ENCODE results near the gene ATP6V0A1.
A peak's percentile ranks its signal among the peaks of the same experiment; 100 is the strongest.

ATP6V0A1 gene

DNA sequence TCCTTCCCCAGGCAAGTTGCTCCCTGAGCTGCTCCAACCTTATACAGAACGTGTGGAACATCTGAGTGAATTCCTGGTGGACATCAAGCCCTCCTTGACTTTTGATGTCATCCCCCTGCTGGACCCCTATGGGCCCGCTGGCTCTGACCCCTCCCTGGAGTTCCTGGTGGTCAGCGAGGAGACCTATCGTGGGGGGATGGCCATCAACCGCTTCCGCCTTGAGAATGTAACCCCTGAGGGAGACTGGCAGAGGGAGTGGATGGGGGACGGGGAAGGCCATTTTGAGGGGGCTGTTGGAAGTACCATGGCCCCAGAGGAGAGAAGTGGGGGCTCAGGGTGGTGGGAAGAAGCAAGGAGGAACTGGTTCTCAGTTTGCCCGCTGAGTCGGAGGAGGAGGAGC lies 105.3 kb downstream of the ATP6V0A1 start:
- DNase-seq: no peak

DNA sequence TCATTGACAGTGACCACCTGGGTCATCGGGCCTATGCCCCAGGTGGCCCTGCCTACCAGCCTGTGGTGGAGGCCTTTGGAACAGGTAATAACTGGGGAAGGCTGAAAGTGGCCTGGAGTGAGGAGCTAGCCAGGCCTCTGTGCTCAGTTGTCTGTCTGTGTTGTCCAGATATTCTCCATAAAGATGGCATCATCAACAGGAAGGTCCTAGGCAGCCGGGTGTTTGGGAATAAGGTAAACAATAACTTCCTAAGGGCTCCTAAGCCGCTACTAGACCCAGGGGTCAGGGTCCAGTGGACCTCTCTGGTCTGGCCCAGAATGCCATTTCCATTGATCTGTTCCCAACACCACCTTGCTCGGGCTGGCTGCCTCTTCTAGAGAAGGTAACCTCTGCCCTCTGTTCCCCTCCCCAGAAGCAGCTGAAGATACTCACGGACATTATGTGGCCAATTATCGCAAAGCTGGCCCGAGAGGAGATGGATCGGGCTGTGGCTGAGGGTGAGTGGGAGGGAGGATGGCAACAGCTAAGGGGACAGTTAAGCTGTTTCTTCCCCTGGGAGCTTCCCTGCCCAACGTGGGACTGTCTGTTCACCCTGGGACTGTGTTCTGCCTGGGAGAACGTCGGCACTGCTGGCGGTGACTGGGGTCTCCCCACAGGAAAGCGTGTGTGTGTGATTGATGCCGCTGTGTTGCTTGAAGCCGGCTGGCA lies 106.3 kb downstream of the ATP6V0A1 start:
- no peak for DNase-seq

DNA sequence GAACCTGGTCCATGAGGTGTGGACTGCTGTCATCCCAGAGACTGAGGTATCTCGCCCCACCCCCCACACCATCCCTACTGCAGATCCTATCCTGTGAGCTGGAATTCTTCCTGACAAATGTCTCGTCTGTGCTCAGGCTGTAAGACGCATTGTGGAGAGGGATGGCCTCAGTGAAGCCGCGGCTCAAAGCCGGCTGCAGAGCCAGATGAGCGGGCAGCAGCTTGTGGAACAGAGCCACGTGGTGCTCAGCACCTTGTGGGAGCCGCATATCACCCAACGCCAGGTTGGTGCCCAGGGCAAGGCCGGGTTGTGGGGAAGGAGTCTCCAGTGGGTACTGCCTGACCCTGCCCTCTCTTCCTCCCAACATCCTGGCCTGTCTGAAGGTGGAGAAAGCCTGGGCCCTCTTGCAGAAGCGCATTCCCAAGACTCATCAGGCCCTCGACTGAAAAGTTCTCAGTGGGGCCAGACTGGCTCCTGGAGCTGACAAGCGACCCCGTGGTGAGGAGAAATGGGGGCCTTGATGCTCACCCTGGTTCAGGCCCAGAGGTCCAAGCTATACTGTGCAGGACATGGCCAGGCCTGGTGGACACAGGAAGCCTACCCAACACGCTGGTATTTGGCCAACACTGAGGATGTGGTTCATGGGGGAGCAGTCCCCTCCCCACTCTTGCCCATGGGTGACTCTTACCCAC lies 107.0 kb downstream of the ATP6V0A1 start:
- DNase-seq: no peak

DNA sequence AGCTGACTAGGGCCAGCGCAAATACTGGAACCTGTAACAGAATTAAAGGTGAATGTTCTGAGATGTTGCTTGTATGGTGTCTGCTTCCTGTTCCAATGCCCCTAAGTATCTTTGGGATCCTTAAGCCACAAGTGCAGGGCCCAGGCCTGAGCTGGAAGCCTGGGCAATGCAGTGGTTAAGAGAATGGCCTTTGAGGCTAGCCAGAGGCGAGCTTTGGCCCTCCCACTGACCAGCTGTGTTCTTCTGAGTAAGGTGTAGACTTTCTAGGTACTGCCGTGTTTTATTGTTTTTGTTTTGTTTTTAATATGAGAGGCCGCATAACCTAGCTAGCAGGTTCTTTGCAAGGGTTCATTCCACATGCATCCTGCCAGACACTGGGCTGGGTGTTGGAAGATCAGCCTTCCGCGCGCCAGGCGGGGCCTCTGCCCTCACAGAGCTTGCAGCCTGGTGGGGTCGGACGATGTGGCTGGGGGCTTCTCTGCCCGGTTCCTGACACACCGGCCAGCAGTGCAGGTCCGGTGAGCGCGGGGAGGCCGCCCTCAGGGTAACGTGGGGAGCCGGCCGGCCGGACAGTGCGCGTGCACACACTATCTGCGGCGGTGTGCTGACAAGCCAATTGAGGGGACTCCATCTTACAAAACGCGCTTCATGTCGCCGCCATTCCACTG lies 107.7 kb downstream of the ATP6V0A1 start:
- no peak for DNase-seq

DNA sequence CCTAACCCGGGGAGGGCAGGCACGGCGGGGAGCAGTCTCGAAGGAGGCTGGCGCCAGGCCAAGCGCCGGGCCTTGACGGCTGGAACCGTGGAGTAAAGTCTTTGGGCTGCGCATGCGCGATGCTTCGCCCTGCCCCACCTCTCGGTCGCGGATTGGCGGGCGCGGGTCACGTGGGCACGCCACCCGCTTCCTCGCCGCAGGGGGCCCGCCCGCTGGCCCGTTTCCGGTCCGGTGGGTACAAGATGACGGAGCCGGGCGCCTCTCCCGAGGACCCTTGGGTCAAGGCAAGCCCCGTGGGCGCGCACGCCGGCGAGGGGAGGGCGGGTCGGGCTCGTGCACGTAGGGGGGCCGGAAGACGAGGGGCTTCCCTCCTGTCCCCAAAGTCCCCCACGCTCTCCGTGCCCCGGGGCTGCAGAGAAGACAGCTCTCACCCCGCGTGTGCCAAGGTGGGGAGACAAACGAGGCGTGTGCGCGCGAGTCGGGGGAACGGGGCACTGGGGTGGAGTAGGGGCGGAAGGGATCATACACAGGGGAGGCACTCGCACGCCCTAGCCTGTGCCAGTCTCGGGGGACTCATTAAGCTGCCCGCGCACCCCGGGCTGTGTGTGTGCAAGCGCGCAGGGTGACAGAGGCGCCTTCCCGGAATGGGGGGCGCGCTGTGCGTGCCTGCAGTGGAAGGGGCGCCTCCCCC lies 108.3 kb downstream of the ATP6V0A1 start, which contains the start of gene MLX:
Gene MLX, plus strand, starts transcription at position 218 of the 691 bp plus-strand sequence. Its CDS starts 25 bp downstream, at position 243.
- peak; percentile 89 for DNase-seq

DNA sequence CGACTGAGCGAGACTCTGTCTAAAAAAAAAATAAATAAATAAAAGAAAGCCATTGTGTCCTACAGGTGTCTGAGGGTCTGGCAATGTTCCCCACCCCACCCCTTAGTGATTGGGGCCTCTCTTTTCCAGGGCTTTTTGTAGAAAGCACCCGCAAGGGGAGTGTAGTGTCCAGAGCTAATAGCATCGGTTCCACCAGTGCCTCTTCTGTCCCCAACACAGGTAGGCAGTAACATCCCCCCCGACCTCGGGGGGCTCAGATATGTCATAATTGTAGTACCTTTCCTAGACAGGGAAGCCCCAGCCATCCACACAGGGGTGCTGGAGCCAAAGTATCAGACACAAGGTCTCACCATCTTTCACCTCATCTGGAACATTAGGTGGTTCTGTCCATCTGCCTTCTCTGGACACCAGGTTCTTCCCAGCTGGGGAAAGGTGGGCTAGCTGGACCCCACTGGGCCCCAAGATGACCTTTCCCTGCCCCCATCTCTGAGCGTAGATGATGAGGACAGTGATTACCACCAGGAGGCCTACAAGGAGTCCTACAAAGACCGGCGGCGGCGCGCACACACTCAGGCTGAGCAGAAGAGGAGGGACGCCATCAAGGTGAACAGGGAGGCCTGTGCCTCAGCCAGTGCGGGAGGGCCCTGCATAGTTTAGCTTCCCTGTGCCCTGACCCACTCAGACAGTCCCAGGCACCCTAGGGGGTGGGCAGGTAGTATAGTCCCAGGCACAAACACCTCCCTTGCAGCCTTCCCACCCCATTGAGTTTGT lies 109.8 kb downstream of the ATP6V0A1 start:
- no peak for DNase-seq

DNA sequence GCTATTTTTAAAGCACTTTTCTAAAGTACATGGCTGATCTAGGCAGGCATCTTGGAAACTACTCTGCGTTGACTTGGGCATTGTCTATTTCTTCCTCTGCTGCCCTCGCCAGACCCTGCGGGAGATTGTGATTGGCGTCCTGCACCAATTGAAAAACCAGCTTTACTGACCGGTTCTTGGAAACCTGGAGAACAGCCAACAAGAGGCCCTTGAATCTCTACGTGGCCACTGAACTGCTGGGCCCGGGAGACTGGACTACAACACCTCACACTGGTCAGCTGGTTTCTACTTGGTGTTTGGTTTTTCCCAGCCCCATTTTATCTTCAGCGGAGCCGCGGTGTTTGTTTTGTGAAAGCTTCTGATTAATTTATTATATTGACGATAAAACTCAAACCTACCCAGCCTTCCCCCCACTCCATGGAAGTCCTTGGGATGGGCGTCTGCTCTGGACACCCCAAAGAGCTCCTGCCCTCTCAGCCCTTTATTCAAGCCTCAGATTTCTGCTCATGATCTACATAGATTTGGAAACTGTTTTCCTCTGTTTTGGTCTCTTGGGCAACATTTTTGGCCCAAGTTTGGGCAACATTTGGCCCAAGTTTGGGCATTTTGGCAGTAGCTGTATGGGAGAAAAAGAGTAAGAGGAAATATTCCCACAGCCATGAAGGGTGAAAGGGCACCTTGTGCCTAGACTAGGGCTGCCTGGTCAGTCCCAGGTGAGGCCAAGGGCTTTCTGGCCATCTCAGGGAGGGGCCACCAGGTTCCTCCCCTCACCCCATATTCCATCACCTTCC lies 113.0 kb downstream of the ATP6V0A1 start:
- DNase-seq: no peak

All from central memory CD4-positive, alpha-beta T cell (primary cell).